Measurements from ENCODE around the gene ARPC1A.
"Not testable (repeated sequence)": the region's sequence is repeated elsewhere in the genome, so short reads cannot be mapped to it uniquely, and the experiment has no call there.

ARPC1A gene

GRCh38 chr7:99415513-99416127 lies 89.9 kb downstream of the ARPC1A start:
- not testable (repeated sequence) for DNase-seq

Data from stimulated activated CD4-positive, alpha-beta T cell treated with anti-CD3 and anti-CD28 coated beads, Interleukin-1b, Interleukin-23, amount 100 ng/mL, for 48 hours (primary cell).